ENCODE measurements around the gene AASDH.

DNA sequence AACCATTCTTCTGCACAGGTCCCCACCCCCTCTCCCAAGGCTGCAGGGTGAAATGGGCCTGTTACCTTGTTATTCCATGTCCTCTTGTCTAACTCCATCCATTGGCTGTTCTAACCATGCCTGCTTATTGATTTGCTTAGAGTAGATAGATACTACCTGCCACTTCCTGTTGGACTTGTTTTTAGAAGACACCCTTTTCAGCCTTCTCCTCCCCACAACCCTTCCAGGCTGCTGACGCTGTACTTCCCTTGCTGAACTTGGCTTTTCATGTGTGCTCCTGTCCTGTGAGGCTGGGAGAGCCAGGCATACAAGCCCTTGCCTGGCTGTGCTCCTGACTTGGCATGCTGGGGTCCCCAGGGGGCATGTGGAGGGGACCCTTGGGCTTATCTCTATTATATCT, 81.9 kb downstream of the AASDH start:
- TF ChIP-seq, protein P1, sequence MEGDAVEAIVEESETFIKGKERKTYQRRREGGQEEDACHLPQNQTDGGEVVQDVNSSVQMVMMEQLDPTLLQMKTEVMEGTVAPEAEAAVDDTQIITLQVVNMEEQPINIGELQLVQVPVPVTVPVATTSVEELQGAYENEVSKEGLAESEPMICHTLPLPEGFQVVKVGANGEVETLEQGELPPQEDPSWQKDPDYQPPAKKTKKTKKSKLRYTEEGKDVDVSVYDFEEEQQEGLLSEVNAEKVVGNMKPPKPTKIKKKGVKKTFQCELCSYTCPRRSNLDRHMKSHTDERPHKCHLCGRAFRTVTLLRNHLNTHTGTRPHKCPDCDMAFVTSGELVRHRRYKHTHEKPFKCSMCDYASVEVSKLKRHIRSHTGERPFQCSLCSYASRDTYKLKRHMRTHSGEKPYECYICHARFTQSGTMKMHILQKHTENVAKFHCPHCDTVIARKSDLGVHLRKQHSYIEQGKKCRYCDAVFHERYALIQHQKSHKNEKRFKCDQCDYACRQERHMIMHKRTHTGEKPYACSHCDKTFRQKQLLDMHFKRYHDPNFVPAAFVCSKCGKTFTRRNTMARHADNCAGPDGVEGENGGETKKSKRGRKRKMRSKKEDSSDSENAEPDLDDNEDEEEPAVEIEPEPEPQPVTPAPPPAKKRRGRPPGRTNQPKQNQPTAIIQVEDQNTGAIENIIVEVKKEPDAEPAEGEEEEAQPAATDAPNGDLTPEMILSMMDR (conservative IDR thresholded peaks at IDR 0.05; ENCODE audit: low read depth, low read length): no peak
- no peak for TF ChIP-seq EZH2 (IDR thresholded peaks at IDR 0.05; ENCODE audit: low read length, unreplicated experiment)
